Measurements from ENCODE around the gene SLC35F2. TPM values are rescaled to one million over a fixed set of nuclear protein-coding genes. Genes with fewer than 3 reads are reported as not detected.

Gene SLC35F2
- total RNA-seq, 1 experiment from 2014 or later = 35.7 TPM

- BruUV-seq (replicated peaks) = no TSS peak
- Histone ChIP-seq H3K79me2 (ENCODE audit: low read depth) (no peaks in the 10 kb centered on the region), H3K4me2 (no peak overlapping the region), H3K9me2 (ENCODE audit: insufficient read depth) (no peaks in the 10 kb centered on the region), H3K4me1 (replicated peaks; ENCODE audit: insufficient read depth) (no peaks in the 10 kb centered on the region), H4K20me1 (ENCODE audit: insufficient read depth) (no peaks in the 10 kb centered on the region), H2AFZ (no peak overlapping the region), H3K27ac (no peak overlapping the region), H3F3A (ENCODE audit: insufficient read depth, low read depth) (no peaks in the 10 kb centered on the region), H3K36me3 (ENCODE audit: low read depth) (no peaks in the 10 kb centered on the region), H3K9me3 (ENCODE audit: insufficient read depth, low read depth) (no peaks in the 10 kb centered on the region), H3K4me3 (no peak overlapping the region), H3K27me3 (ENCODE audit: insufficient read depth, low read depth) (no peaks in the 10 kb centered on the region)
- intact Hi-C loops (cut with micrococcal nuclease; ENCODE audit: unreplicated experiment) = no loop called here
- POLR2A ChIA-PET (ENCODE audit: unreplicated experiment) = no interaction called here
- no peak for DNase-seq
- CTCF ChIA-PET = no interaction called here
- no peak for TF ChIP-seq EZH2 (IDR thresholded peaks at IDR 0.05; ENCODE audit: low read depth)
- no peak for TF ChIP-seq CTCF (conservative IDR thresholded peaks at IDR 0.05)
Observed at GRCh38 chr11:107778839-107779517, 79.6 kb downstream of the SLC35F2 start.

GRCh38 chr11:107777110-107777509 lies 81.5 kb downstream of the SLC35F2 start:
- no peak for TF ChIP-seq CTCF (conservative IDR thresholded peaks at IDR 0.05)
- TF ChIP-seq EZH2 (IDR thresholded peaks at IDR 0.05; ENCODE audit: low read depth) = no peak
- intact Hi-C loops (cut with micrococcal nuclease; ENCODE audit: unreplicated experiment) = no loop called here

GRCh38 chr11:107776062-107776461 lies 82.5 kb downstream of the SLC35F2 start:
- no peak for DNase-seq
- no TSS peak for BruUV-seq (replicated peaks)
- POLR2A ChIA-PET (ENCODE audit: unreplicated experiment) = no interaction called here

More at GRCh38 chr11:107777110-107777509, 81.5 kb downstream of the SLC35F2 start:
- Histone ChIP-seq H3K27ac (no peak overlapping the region), H3K4me1 (replicated peaks; ENCODE audit: insufficient read depth) (no peaks in the 10 kb centered on the region), H3K4me3 (no peak overlapping the region), H3F3A (ENCODE audit: insufficient read depth, low read depth) (no peaks in the 10 kb centered on the region), H3K79me2 (ENCODE audit: low read depth) (no peaks in the 10 kb centered on the region), H3K36me3 (ENCODE audit: low read depth) (no peaks in the 10 kb centered on the region), H3K27me3 (ENCODE audit: insufficient read depth, low read depth) (no peaks in the 10 kb centered on the region), H4K20me1 (ENCODE audit: insufficient read depth) (no peaks in the 10 kb centered on the region), H2AFZ (no peak overlapping the region), H3K4me2 (no peak overlapping the region), H3K9me2 (ENCODE audit: insufficient read depth) (no peaks in the 10 kb centered on the region), H3K9me3 (ENCODE audit: insufficient read depth, low read depth) (no peaks in the 10 kb centered on the region)
- ChIA-PET CTCF (no interaction called here), POLR2A (ENCODE audit: unreplicated experiment) (no interaction called here)
- no peak for DNase-seq
- BruUV-seq (replicated peaks) = no TSS peak

More at GRCh38 chr11:107776062-107776461, 82.5 kb downstream of the SLC35F2 start:
- Histone ChIP-seq H3K9me2 (ENCODE audit: insufficient read depth) (no peaks in the 10 kb centered on the region), H3F3A (ENCODE audit: insufficient read depth, low read depth) (no peaks in the 10 kb centered on the region), H4K20me1 (ENCODE audit: insufficient read depth) (no peaks in the 10 kb centered on the region), H2AFZ (no peak overlapping the region), H3K27me3 (ENCODE audit: insufficient read depth, low read depth) (no peaks in the 10 kb centered on the region), H3K4me1 (replicated peaks; ENCODE audit: insufficient read depth) (no peaks in the 10 kb centered on the region), H3K36me3 (ENCODE audit: low read depth) (no peaks in the 10 kb centered on the region), H3K9me3 (ENCODE audit: insufficient read depth, low read depth) (no peaks in the 10 kb centered on the region), H3K79me2 (ENCODE audit: low read depth) (no peaks in the 10 kb centered on the region), H3K4me2 (no peak overlapping the region), H3K4me3 (no peak overlapping the region), H3K27ac (no peak overlapping the region)
- TF ChIP-seq EZH2 (IDR thresholded peaks at IDR 0.05; ENCODE audit: low read depth) (no peak), CTCF (conservative IDR thresholded peaks at IDR 0.05) (no peak)
- intact Hi-C loops (cut with micrococcal nuclease; ENCODE audit: unreplicated experiment) = no loop called here
- CTCF ChIA-PET = no interaction called here
